Mesenchymal stem cell (in vitro differentiated cells and primary cell): ENCODE measurements around the gene CILP2.

Experiments
- DNase-seq: peaks from one replicate; pipeline ENCODE4 v3.0.0-alpha.2; 2013
- H2AFZ ChIP-seq: one replicate; pipeline ENCODE4 v1.6.1; 2013; ENCODE audit warnings: low read depth, mild to moderate bottlenecking, control low read depth, inconsistent platforms, low read length, moderate library complexity
- H2AK5ac ChIP-seq: 2 replicates; pipeline ENCODE4 v1.6.1; 2013; ENCODE audit warnings: low read length, moderate library complexity, mild to moderate bottlenecking, inconsistent platforms; ENCODE audit not compliant: severe bottlenecking
- H2BK120ac ChIP-seq: one replicate; pipeline ENCODE4 v1.6.1; 2013; ENCODE audit warnings: low read depth, mild to moderate bottlenecking, inconsistent platforms, low read length, moderate library complexity
- H2BK12ac ChIP-seq, 2 experiments: one replicate each; pipeline ENCODE4 v1.6.1; 2013; ENCODE audit warnings: inconsistent platforms in 2 of 2, low read length in 2 of 2, mild to moderate bottlenecking in 2 of 2, moderate library complexity in 2 of 2, control low read depth in 1 of 2
- H2BK15ac ChIP-seq: one replicate; pipeline ENCODE4 v1.6.1; 2013; ENCODE audit warnings: mild to moderate bottlenecking, low read depth, inconsistent platforms; ENCODE audit not compliant: poor library complexity, severe bottlenecking
- H2BK5ac ChIP-seq: 2 replicates; pipeline ENCODE4 v1.6.1; 2013; ENCODE audit warnings: low read depth, mild to moderate bottlenecking, low read length, control low read depth, inconsistent platforms; ENCODE audit not compliant: poor library complexity, severe bottlenecking
- H3K14ac ChIP-seq, 2 experiments: one replicate each; pipeline ENCODE4 v1.6.1; 2013; ENCODE audit warnings: inconsistent platforms in 2 of 2, low read length in 2 of 2, control low read depth in 1 of 2, mild to moderate bottlenecking in 1 of 2, moderate library complexity in 1 of 2
- H3K18ac ChIP-seq, 2 experiments: one replicate each; pipeline ENCODE4 v1.6.1; 2013; ENCODE audit warnings: inconsistent platforms in 2 of 2, low read length in 2 of 2, control low read depth in 1 of 2, low read depth in 1 of 2, mild to moderate bottlenecking in 1 of 2
- H3K23ac ChIP-seq, 2 experiments: one replicate each; pipeline ENCODE4 v1.6.1; 2013; ENCODE audit warnings: inconsistent platforms in 2 of 2, low read length in 2 of 2, mild to moderate bottlenecking in 2 of 2, moderate library complexity in 2 of 2, control low read depth in 1 of 2
- H3K27ac ChIP-seq: 2 replicates; pipeline ENCODE4 v1.5.1; 2013; ENCODE audit warnings: mild to moderate bottlenecking, moderate library complexity, low read length, control low read depth, inconsistent platforms; ENCODE audit not compliant: poor library complexity, severe bottlenecking
- H3K27me3 ChIP-seq, 2 experiments: 2 replicates each; pipeline versions ENCODE4 v1.6.1 to v1.7.0; 2013; ENCODE audit warnings: low read length in 2 of 2, mild to moderate bottlenecking in 2 of 2, moderate library complexity in 2 of 2, control low read depth in 1 of 2, inconsistent platforms in 1 of 2; ENCODE audit not compliant: control insufficient read depth in 1 of 2, insufficient read depth in 1 of 2
- H3K36me3 ChIP-seq, 2 experiments: 2 replicates each; pipeline versions ENCODE4 v1.6.1 to v1.7.0; 2013; ENCODE audit warnings: low read length in 2 of 2, control low read depth in 1 of 2, inconsistent platforms in 1 of 2, low read depth in 1 of 2, mild to moderate bottlenecking in 1 of 2; ENCODE audit not compliant: insufficient read depth in 2 of 2, control insufficient read depth in 1 of 2
- H3K4ac ChIP-seq, 2 experiments: one replicate each; pipeline ENCODE4 v1.6.1; 2013; ENCODE audit warnings: inconsistent platforms in 2 of 2, low read length in 2 of 2, mild to moderate bottlenecking in 2 of 2, moderate library complexity in 2 of 2, control low read depth in 1 of 2, low read depth in 1 of 2
- H3K4me1 ChIP-seq: 2 replicates; pipeline ENCODE4 v1.6.1; 2013; ENCODE audit warnings: low read depth, low read length, control low read depth; ENCODE audit not compliant: control insufficient read depth, insufficient read depth
- H3K4me2 ChIP-seq: 2 replicates; pipeline ENCODE4 v1.6.1; 2013; ENCODE audit warnings: low read length, mild to moderate bottlenecking, inconsistent platforms; ENCODE audit not compliant: poor library complexity, severe bottlenecking
- H3K4me3 ChIP-seq, 2 experiments: 2 replicates each; pipeline versions ENCODE4 v1.5.1 to v1.7.0; 2013; ENCODE audit warnings: low read length in 2 of 2, mild to moderate bottlenecking in 2 of 2, control low read depth in 1 of 2, low read depth in 1 of 2; ENCODE audit not compliant: insufficient read depth in 1 of 2
- H3K79me1 ChIP-seq: replicated peaks from 2 replicates; pipeline ENCODE4 v1.6.1; 2013; ENCODE audit warnings: mild to moderate bottlenecking, control low read depth, low read length, inconsistent platforms; ENCODE audit not compliant: poor library complexity, severe bottlenecking
- H3K9ac ChIP-seq: 2 replicates; pipeline ENCODE4 v1.7.0; 2013; ENCODE audit warnings: mild to moderate bottlenecking, low read length, moderate library complexity
- H3K9me3 ChIP-seq: 2 replicates; pipeline ENCODE4 v1.7.0; 2013; ENCODE audit warnings: mild to moderate bottlenecking, low read length; ENCODE audit not compliant: control insufficient read depth
- H4K8ac ChIP-seq: one replicate; pipeline ENCODE4 v1.6.1; 2013; ENCODE audit warnings: inconsistent platforms, mild to moderate bottlenecking, low read length, moderate library complexity
- H4K91ac ChIP-seq: one replicate; pipeline ENCODE4 v1.6.1; 2013; ENCODE audit warnings: mild to moderate bottlenecking, low read length, inconsistent platforms
- WGBS: methylation state at CpG from one replicate; pipeline ENCODE4 v1.1.7; 2013; ENCODE audit warnings: mixed read lengths; 5-methylcytosine and 5-hydroxymethylcytosine counted together

The CILP2 gene

GRCh38 chr19:19525611-19526380 is 12.3 kb upstream of the CILP2 start:
- Histone ChIP-seq H2AFZ (no peak overlapping the region), H3K4me2 (no peak overlapping the region), H4K91ac (no peak overlapping the region), H3K9ac (no peak overlapping the region), H3K9me3 (no peaks in the 10 kb centered on the region), H3K4me3 (no peak overlapping the region), H3K14ac (no peak overlapping the region), H2BK120ac (no peak overlapping the region), H3K4me1 (peaks cover 23% of the 10 kb centered on the region), H3K79me1 (peaks cover 36% of the 10 kb centered on the region), H2BK12ac (no peak overlapping the region), H3K23ac (no peak overlapping the region), H3K18ac (no peak overlapping the region), H4K8ac (no peak overlapping the region), H3K27ac (no peak overlapping the region), H3K4ac (no peak overlapping the region), H2BK15ac (no peak overlapping the region), H2AK5ac (no peak overlapping the region), H3K36me3 (peaks cover 29 to 65% of the 10 kb centered on the region in 2 experiments), H2BK5ac (no peak overlapping the region), H3K27me3 (no peaks in the 10 kb centered on the region)
- DNase-seq, result no peak
- 96% methylated on average over 23 of the region's 23 CpGs for WGBS

GRCh38 chr19:19526581-19527370 is 11.3 kb upstream of the CILP2 start:
- H2AFZ ChIP-seq, result no peak overlapping the region
- no peak overlapping the region for H3K14ac ChIP-seq
- 96% methylated on average over 22 of the region's 28 CpGs for WGBS
- no peak for DNase-seq
- no peak overlapping the region for H3K23ac ChIP-seq
- H3K27ac ChIP-seq, result no peak overlapping the region
- no peak overlapping the region for H3K4me2 ChIP-seq
- no peak overlapping the region for H2BK12ac ChIP-seq
- no peak overlapping the region for H2BK15ac ChIP-seq
- no peak overlapping the region for H2AK5ac ChIP-seq
- no peak overlapping the region for H3K9ac ChIP-seq
- H2BK5ac ChIP-seq, result no peak overlapping the region
- H4K91ac ChIP-seq, result no peak overlapping the region
- peak overlapping the region in 1 of 2 experiments; percentile 7 for H3K4me3 ChIP-seq
- no peaks in the 10 kb centered on the region for H3K9me3 ChIP-seq
- H3K18ac ChIP-seq, result no peak overlapping the region
- H3K27me3 ChIP-seq, result no peaks in the 10 kb centered on the region
- H4K8ac ChIP-seq, result no peak overlapping the region
- peaks cover 26 to 65% of the 10 kb centered on the region in 2 experiments for H3K36me3 ChIP-seq
- peaks cover 23% of the 10 kb centered on the region for H3K4me1 ChIP-seq
- H2BK120ac ChIP-seq, result no peak overlapping the region
- H3K79me1 ChIP-seq, result peaks cover 33% of the 10 kb centered on the region
- no peak overlapping the region for H3K4ac ChIP-seq

- H2AFZ ChIP-seq, result no peak overlapping the region
- WGBS, result 98% methylated on average over 9 of the region's 9 CpGs
Measured at GRCh38 chr19:19527371-19527656, 10.8 kb upstream of the CILP2 start.

More at GRCh38 chr19:19527371-19527656, 10.8 kb upstream of the CILP2 start:
- Histone ChIP-seq H4K91ac (no peak overlapping the region), H3K79me1 (peaks cover 33% of the 10 kb centered on the region), H2BK12ac (no peak overlapping the region), H2BK120ac (no peak overlapping the region), H4K8ac (peak overlapping the region; percentile 23), H2BK5ac (no peak overlapping the region), H3K14ac (no peak overlapping the region), H3K9me3 (no peaks in the 10 kb centered on the region), H3K4me2 (no peak overlapping the region), H2BK15ac (no peak overlapping the region), H3K36me3 (peaks cover 26 to 65% of the 10 kb centered on the region in 2 experiments), H3K18ac (no peak overlapping the region), H3K4me1 (peaks cover 25% of the 10 kb centered on the region), H3K9ac (no peak overlapping the region), H3K4me3 (peak overlapping the region in 1 of 2 experiments; percentile 7), H3K27ac (no peak overlapping the region), H3K4ac (no peak overlapping the region), H2AK5ac (no peak overlapping the region), H3K23ac (no peak overlapping the region), H3K27me3 (no peaks in the 10 kb centered on the region)
- DNase-seq, result no peak
